Type B pancreatic cell (in vitro differentiated cells): Measurements from ENCODE around the gene LEPROT. TPM values are rescaled to one million over a fixed set of nuclear protein-coding genes. Genes with fewer than 3 reads are reported as not detected.

ENCODE experiments used
- DNase-seq: peaks from one replicate; pipeline ENCODE4 v3.0.0; 2021; ENCODE audit warnings: mixed read lengths; ENCODE audit not compliant: unreplicated experiment; ENCODE audit errors: extremely low spot score
- H3K27ac Mint-ChIP-seq: 2 replicates; pipeline ENCODE4 v1.8.0; 2021; ENCODE audit warnings: mild to moderate bottlenecking, mixed read lengths
- H3K27me3 Mint-ChIP-seq: 2 replicates; pipeline ENCODE4 v1.8.0; 2021; ENCODE audit warnings: mixed read lengths
- H3K36me3 Mint-ChIP-seq: 2 replicates; pipeline ENCODE4 v1.8.0; 2021; ENCODE audit warnings: mixed read lengths
- H3K4me1 Mint-ChIP-seq: one replicate; pipeline ENCODE4 v1.8.0; 2021; ENCODE audit warnings: mixed read lengths; ENCODE audit not compliant: unreplicated experiment
- H3K4me3 Mint-ChIP-seq: 2 replicates; pipeline ENCODE4 v1.8.0; 2021; ENCODE audit warnings: mild to moderate bottlenecking, mixed read lengths
- H3K9me3 Mint-ChIP-seq: 2 replicates; pipeline ENCODE4 v1.8.0; 2021; ENCODE audit warnings: mixed read lengths
- CTCF ChIP-seq: fragments of 200-600 bp; sonication (generic); conservative IDR thresholded peaks from 2 replicates; pipeline ENCODE4 v1.5.0; 2021; ENCODE audit warnings: antibody characterized with exemption, mild to moderate bottlenecking
- total RNA-seq: library from RNA; stranded (reverse); gene quantifications from 2 replicates; pipeline ENCODE4 v1.2.1, GENCODE V29; 2021; ENCODE audit warnings: low replicate concordance

The LEPROT gene
- total RNA-seq, 1 donor from 2014 or later, result 54.3 TPM

DNA sequence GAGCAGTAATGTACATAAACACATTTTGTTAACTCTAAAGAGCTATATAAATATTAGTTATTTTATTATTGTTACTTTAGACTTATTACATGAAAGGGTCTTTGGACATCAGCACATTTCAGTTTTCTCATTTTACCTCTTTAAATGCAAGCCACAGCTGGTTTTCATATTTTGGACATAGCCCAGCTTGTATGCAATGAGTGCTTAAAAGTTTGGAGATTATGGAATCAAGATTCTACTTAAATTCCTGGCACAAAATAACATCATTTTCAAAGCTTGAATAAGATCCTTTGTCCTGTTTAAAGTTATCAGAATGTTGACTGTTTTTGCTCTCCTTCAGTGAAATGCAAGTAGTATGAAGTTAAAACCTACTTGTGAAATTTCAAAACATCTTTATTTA, 15.5 kb upstream of the LEPROT start:
- no peaks in the 10 kb centered on the region for H3K4me1 Mint-ChIP-seq

GRCh38 chr1:65407877-65408276, 12.6 kb upstream of the LEPROT start:
- no peak for TF ChIP-seq CTCF
- no peaks in the 10 kb centered on the region for H3K27me3 Mint-ChIP-seq
- no peaks in the 10 kb centered on the region for H3K4me1 Mint-ChIP-seq
- no peak overlapping the region for H3K4me3 Mint-ChIP-seq
- DNase-seq, result no peak
- H3K36me3 Mint-ChIP-seq, result peaks cover 5% of the 10 kb centered on the region
- H3K9me3 Mint-ChIP-seq, result no peaks in the 10 kb centered on the region
- H3K27ac Mint-ChIP-seq, result no peak overlapping the region

More for the DNA sequence above, 15.5 kb upstream of the LEPROT start:
- H3K27ac Mint-ChIP-seq, result no peak overlapping the region
- no peaks in the 10 kb centered on the region for H3K27me3 Mint-ChIP-seq
- TF ChIP-seq CTCF, result no peak
- DNase-seq, result no peak
- H3K9me3 Mint-ChIP-seq, result no peaks in the 10 kb centered on the region
- H3K36me3 Mint-ChIP-seq, result no peaks in the 10 kb centered on the region
- no peak overlapping the region for H3K4me3 Mint-ChIP-seq

DNA sequence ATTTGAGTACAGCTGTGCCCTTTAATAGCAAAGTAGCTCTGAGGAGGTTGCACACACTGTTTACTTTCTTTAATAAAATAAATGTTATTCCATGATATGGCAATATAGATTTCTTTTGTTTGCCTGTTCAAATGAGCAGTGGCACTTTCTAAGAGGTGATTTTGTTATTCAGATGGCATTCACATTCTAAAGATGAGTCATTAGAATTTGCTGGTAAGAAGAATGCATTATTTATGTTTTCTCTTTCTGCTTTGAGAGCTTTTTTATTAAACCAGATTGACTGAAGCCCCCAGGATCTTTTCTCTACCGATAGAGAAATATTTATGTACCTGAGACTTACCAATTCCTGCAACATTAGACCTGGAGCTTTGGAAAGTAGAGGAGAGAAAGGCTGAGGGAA, 11.2 kb upstream of the LEPROT start:
- no peaks in the 10 kb centered on the region for H3K4me1 Mint-ChIP-seq
- no peak for DNase-seq
- H3K27ac Mint-ChIP-seq, result no peak overlapping the region
- H3K4me3 Mint-ChIP-seq, result no peak overlapping the region
- TF ChIP-seq CTCF, result no peak
- H3K36me3 Mint-ChIP-seq, result peaks cover 5% of the 10 kb centered on the region
- no peaks in the 10 kb centered on the region for H3K9me3 Mint-ChIP-seq
- no peaks in the 10 kb centered on the region for H3K27me3 Mint-ChIP-seq

- Mint-ChIP-seq H3K27ac (no peak overlapping the region), H3K36me3 (peaks cover 5% of the 10 kb centered on the region)
Observed at GRCh38 chr1:65409816-65410326, 10.6 kb upstream of the LEPROT start.

GRCh38 chr1:65412256-65412983, 8.0 kb upstream of the LEPROT start:
- H3K4me3 Mint-ChIP-seq, result no peak overlapping the region
- no peaks in the 10 kb centered on the region for H3K9me3 Mint-ChIP-seq
- H3K36me3 Mint-ChIP-seq, result peaks cover 5% of the 10 kb centered on the region
- H3K27ac Mint-ChIP-seq, result no peak overlapping the region
- DNase-seq, result no peak
- H3K4me1 Mint-ChIP-seq, result no peaks in the 10 kb centered on the region
- TF ChIP-seq CTCF, result no peak
- H3K27me3 Mint-ChIP-seq, result no peaks in the 10 kb centered on the region

More at GRCh38 chr1:65409816-65410326, 10.6 kb upstream of the LEPROT start:
- TF ChIP-seq CTCF, result no peak
- H3K4me1 Mint-ChIP-seq, result no peaks in the 10 kb centered on the region
- no peak for DNase-seq
- H3K27me3 Mint-ChIP-seq, result no peaks in the 10 kb centered on the region
- no peak overlapping the region for H3K4me3 Mint-ChIP-seq
- H3K9me3 Mint-ChIP-seq, result no peaks in the 10 kb centered on the region
